ENCODE results near the gene ARFGEF3. TPM values are rescaled to one million over a fixed set of nuclear protein-coding genes. Genes with fewer than 3 reads are reported as not detected.

ARFGEF3 gene
- total RNA-seq, 2 donors from 2014 or later, result 13.5 to 21.8 TPM

- Histone ChIP-seq H3K9me3 (no peaks in the 10 kb centered on the region), H3K36me3 (replicated peaks in 1 of 2; ENCODE audit: insufficient read depth in 1 of 2, low read depth in 2 of 2) (peaks cover 0 to 8% of the 10 kb centered on the region in 2 donors), H3K27me3 (no peaks in the 10 kb centered on the region), H3K4me3 (no peak overlapping the region), H3K27ac (no peak overlapping the region), H3K4me1 (no peaks in the 10 kb centered on the region)
- DNase-seq (no peak), ATAC-seq (no peak)
- intact Hi-C loops (cut with DNase I), result no loop called here
- TF ChIP-seq CTCF (IDR thresholded peaks at IDR 0.05) (no peak), POLR2A (IDR thresholded peaks at IDR 0.05) (no peak)
- 88 to 89% methylated on average over 13 to 14 of the region's 14 CpGs for WGBS, 2 donors
Observed at GRCh38 chr6:138334000-138334399, 172.3 kb downstream of the ARFGEF3 start.

GRCh38 chr6:138334963-138335362, 173.2 kb downstream of the ARFGEF3 start:
- DNase-seq (no peak), ATAC-seq (no peak)
- Histone ChIP-seq H3K27me3 (no peaks in the 10 kb centered on the region), H3K4me3 (no peak overlapping the region), H3K27ac (no peak overlapping the region), H3K36me3 (replicated peaks in 1 of 2; ENCODE audit: insufficient read depth in 1 of 2, low read depth in 2 of 2) (peaks cover 0 to 8% of the 10 kb centered on the region in 2 donors), H3K9me3 (no peaks in the 10 kb centered on the region), H3K4me1 (no peaks in the 10 kb centered on the region)
- TF ChIP-seq POLR2A (IDR thresholded peaks at IDR 0.05) (no peak), CTCF (IDR thresholded peaks at IDR 0.05) (no peak)
- 91 to 95% methylated on average over 13 to 14 of the region's 14 CpGs for WGBS, 2 donors
- intact Hi-C loops (cut with DNase I), result no loop called here

- H3K4me3 ChIP-seq, result no peak overlapping the region
- WGBS, 2 donors, result 93 to 95% methylated on average over 8 of the region's 8 CpGs
- intact Hi-C loops (cut with DNase I), result no loop called here
- TF ChIP-seq CTCF (IDR thresholded peaks at IDR 0.05) (no peak), POLR2A (IDR thresholded peaks at IDR 0.05) (no peak)
- no peaks in the 10 kb centered on the region for H3K9me3 ChIP-seq
- no peak for DNase-seq
- no peak for ATAC-seq
- H3K36me3 ChIP-seq (replicated peaks in 1 of 2; ENCODE audit: insufficient read depth in 1 of 2, low read depth in 2 of 2), result peaks cover 0 to 8% of the 10 kb centered on the region in 2 donors
- H3K27ac ChIP-seq, result no peak overlapping the region
- no peaks in the 10 kb centered on the region for H3K4me1 ChIP-seq
- no peaks in the 10 kb centered on the region for H3K27me3 ChIP-seq
Observed at GRCh38 chr6:138336221-138336620, 174.5 kb downstream of the ARFGEF3 start.

- ATAC-seq, result no peak
- no peak for DNase-seq
- Histone ChIP-seq H3K27ac (no peak overlapping the region), H3K9me3 (no peaks in the 10 kb centered on the region), H3K4me1 (no peaks in the 10 kb centered on the region), H3K36me3 (replicated peaks in 1 of 2; ENCODE audit: insufficient read depth in 1 of 2, low read depth in 2 of 2) (peaks cover 0 to 8% of the 10 kb centered on the region in 2 donors), H3K27me3 (no peaks in the 10 kb centered on the region), H3K4me3 (no peak overlapping the region)
- intact Hi-C loops (cut with DNase I), result no loop called here
- 90 to 97% methylated on average over 4 of the region's 4 CpGs for WGBS, 2 donors
- TF ChIP-seq CTCF (IDR thresholded peaks at IDR 0.05) (no peak), POLR2A (IDR thresholded peaks at IDR 0.05) (no peak)
Observed at GRCh38 chr6:138337076-138337475, 175.3 kb downstream of the ARFGEF3 start.

GRCh38 chr6:138339024-138339423, 177.3 kb downstream of the ARFGEF3 start:
- WGBS, 2 donors, result 64 to 76% methylated on average over 1 of the region's 1 CpG
- no peak overlapping the region for H3K27ac ChIP-seq
- no peak for DNase-seq
- H3K36me3 ChIP-seq (replicated peaks in 1 of 2; ENCODE audit: insufficient read depth in 1 of 2, low read depth in 2 of 2), result peaks cover 0 to 8% of the 10 kb centered on the region in 2 donors
- H3K9me3 ChIP-seq, result no peaks in the 10 kb centered on the region
- TF ChIP-seq CTCF (IDR thresholded peaks at IDR 0.05), result no peak
- TF ChIP-seq POLR2A (IDR thresholded peaks at IDR 0.05), result no peak
- H3K27me3 ChIP-seq, result no peaks in the 10 kb centered on the region
- H3K4me3 ChIP-seq, result no peak overlapping the region
- no peaks in the 10 kb centered on the region for H3K4me1 ChIP-seq
- no peak for ATAC-seq
- intact Hi-C loops (cut with DNase I), result no loop called here
